GM12875 (cell line): ENCODE data around the gene MYO7A.

ENCODE experiments used
- H3K4me3 ChIP-seq: one replicate; pipeline ENCODE4 v1.5.1; 2011; ENCODE audit warnings: low read depth, low read length, control low read depth
- CTCF ChIP-seq: IDR thresholded peaks from 2 replicates; pipeline ENCODE4 v1.5.1; 2011; ENCODE audit warnings: low read depth, mild to moderate bottlenecking, control low read depth, inconsistent platforms, low read length, moderate library complexity, borderline replicate concordance; ENCODE audit not compliant: insufficient read depth

The MYO7A gene

GRCh38 chr11:77129069-77129841, 1.2 kb downstream of the MYO7A start:
- TF ChIP-seq CTCF: no peak
- H3K4me3 ChIP-seq: no peak overlapping the region

DNA sequence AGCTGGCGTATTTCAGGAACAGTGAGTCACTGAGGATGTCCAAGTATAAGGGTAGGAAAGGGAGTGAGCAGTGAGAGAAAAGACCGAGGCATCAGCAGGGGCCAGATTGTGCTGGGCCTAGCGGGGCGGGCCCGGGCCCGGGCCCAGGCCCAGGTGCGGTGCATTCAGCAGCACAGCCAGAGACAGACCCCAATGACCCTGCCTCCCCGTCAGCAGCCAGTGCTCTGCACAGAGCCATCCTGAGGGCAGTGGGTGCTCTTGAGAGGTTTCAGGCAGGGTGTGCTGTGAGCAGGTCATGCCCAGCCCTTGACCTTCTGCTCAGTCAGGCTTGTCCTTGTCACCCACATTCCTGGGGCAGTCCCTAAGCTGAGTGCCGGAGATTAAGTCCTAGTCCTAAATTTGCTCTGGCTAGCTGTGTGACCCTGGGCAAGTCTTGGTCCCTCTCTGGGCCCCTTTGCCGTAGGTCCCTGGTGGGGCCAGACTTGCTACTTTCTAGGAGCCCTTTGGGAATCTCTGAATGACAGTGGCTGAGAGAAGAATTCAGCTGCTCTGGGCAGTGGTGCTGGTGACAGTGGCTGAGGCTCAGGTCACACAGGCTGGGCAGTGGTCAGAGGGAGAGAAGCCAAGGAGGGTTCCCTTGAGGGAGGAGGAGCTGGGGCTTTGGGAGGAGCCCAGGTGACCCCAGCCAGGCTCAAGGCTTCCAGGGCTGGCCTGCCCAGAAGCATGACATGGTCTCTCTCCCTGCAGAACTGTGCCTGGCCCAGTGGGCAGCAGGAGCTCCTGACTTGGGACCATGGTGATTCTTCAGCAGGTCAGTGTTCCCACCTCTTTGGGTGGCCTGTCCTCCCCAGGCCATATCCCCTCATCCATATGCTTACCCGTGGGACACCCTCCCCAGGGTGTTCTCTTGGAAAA, 2.1 kb downstream of the MYO7A start:
- TF ChIP-seq CTCF: no peak
- no peak overlapping the region for H3K4me3 ChIP-seq

DNA sequence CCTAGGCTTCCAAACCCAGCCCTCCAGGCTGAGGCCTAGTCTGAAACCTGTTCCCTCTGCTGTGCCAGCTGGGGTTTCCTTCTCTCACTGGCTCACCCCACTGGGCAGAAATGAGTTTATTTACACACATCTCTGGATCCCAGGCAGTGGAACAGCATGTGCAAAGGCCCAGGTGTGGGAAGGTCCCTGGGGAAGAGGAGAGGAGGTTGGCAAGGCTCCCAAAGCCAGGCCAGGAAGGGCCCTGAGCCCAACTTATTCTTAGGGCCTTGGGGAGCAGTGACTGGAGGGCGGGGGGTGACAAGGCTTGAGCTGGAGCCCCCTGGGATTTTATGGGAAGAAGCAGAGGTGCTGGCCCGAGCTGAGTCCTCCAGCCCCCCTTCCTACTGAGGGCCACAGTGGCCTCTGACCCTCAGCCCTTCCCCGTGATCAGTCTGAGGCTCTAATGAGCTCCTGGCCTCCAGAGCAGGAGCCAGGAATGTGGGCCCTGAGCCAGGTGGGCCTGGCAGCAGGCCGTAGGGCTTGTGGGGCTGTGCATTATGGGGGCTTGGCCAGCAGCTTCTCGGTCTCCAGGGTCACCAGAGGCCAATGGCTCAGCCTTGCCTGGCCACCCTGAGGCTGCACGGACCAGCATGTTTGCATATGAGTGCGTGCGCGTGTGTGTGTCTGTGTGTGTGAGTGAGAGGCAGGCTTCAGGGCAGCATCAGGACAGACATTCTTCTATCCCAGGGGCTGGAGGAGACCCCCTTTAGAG, 2.9 kb downstream of the MYO7A start:
- H3K4me3 ChIP-seq: no peak overlapping the region
- no peak for TF ChIP-seq CTCF

GRCh38 chr11:77131560-77131959, 3.5 kb downstream of the MYO7A start:
- no peak overlapping the region for H3K4me3 ChIP-seq
- no peak for TF ChIP-seq CTCF

DNA sequence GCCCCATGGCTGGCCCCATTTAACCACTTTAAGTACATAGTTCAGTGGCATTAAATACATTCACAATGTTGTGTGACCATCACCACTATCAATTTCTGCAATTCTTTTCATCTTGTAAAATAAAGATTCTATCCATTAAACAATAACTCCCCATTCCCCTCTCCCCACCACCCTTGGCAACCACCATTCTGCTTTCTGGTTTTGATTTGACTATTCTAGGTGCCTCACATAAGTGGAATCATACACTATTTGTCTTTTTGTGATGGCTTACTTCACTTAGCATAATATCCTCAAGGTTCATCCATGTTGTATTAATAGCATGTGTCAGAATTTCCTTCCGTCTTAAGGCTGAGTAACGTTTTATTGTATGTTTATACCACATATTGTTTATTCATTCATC, 7.0 kb downstream of the MYO7A start:
- no peak for TF ChIP-seq CTCF
- no peak overlapping the region for H3K4me3 ChIP-seq

- no peak for TF ChIP-seq CTCF
- H3K4me3 ChIP-seq: no peak overlapping the region
These were observed 8.0 kb downstream of the MYO7A start for GRCh38 chr11:77136074-77136473.
